ENCODE data around the gene ARSB. TPM values are rescaled to one million over a fixed set of nuclear protein-coding genes. Genes with fewer than 3 reads are reported as not detected.

Gene ARSB
- total and polyA plus RNA-seq, 12 donors: 1.7 to 21.4 (median 14.1) TPM

- TF ChIP-seq, protein P1, sequence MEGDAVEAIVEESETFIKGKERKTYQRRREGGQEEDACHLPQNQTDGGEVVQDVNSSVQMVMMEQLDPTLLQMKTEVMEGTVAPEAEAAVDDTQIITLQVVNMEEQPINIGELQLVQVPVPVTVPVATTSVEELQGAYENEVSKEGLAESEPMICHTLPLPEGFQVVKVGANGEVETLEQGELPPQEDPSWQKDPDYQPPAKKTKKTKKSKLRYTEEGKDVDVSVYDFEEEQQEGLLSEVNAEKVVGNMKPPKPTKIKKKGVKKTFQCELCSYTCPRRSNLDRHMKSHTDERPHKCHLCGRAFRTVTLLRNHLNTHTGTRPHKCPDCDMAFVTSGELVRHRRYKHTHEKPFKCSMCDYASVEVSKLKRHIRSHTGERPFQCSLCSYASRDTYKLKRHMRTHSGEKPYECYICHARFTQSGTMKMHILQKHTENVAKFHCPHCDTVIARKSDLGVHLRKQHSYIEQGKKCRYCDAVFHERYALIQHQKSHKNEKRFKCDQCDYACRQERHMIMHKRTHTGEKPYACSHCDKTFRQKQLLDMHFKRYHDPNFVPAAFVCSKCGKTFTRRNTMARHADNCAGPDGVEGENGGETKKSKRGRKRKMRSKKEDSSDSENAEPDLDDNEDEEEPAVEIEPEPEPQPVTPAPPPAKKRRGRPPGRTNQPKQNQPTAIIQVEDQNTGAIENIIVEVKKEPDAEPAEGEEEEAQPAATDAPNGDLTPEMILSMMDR (IDR thresholded peaks at IDR 0.05): no peak
- H3K27ac ChIP-seq: no peak overlapping the region
- H3K4me1 ChIP-seq: peaks cover 0 to 9% (median 0%) of the 10 kb centered on the region in 9 donors
- intact Hi-C loops (cut with DNase I): no loop called here
- H3K27me3 ChIP-seq: no peaks in the 10 kb centered on the region
- DNase-seq (no peak), ATAC-seq (no peak)
- no peak overlapping the region for H3K4me3 ChIP-seq
- 78 to 95% methylated on average over 5 of the region's 5 CpGs for WGBS, 2 donors
- H3K36me3 ChIP-seq: peaks cover 0 to 10% (median 0%) of the 10 kb centered on the region in 9 donors
- no peaks in the 10 kb centered on the region for H3K9me3 ChIP-seq
These were observed 147.3 kb downstream of the ARSB start for GRCh38 chr5:78837836-78838235.

DNA sequence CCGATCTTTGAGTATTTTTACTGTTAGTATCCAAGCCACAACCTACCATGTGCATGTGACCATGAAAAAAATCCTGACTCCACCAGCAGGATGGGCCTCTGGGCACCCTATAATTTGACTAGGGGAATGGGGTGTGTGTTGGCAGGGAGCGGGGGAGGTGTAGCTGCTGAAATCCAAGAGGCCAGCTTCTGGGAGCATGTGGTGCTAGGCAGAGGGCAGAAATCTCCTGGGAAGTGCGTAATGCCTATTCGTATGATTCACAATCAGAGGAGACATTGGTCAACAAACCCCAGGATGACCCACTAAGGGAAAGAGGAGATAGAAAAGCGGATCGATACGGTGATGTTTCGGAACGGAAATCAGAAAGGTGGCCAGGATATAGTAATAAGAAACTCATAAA lies 149.9 kb downstream of the ARSB start:
- no peaks in the 10 kb centered on the region for H3K27me3 ChIP-seq
- TF ChIP-seq, protein P1 (IDR thresholded peaks at IDR 0.05): no peak
- H3K27ac ChIP-seq: no peak overlapping the region
- H3K4me3 ChIP-seq: no peak overlapping the region
- intact Hi-C loops (cut with DNase I): no loop called here
- no peak for ATAC-seq
- DNase-seq: no peak
- 87 to 97% methylated on average over 9 of the region's 9 CpGs for whole genome bisulfite sequencing, 2 donors
- H3K36me3 ChIP-seq: peaks cover 0 to 10% (median 0%) of the 10 kb centered on the region in 9 donors
- H3K4me1 ChIP-seq: peaks cover 0 to 11% (median 9%) of the 10 kb centered on the region in 9 donors
- no peaks in the 10 kb centered on the region for H3K9me3 ChIP-seq

DNA sequence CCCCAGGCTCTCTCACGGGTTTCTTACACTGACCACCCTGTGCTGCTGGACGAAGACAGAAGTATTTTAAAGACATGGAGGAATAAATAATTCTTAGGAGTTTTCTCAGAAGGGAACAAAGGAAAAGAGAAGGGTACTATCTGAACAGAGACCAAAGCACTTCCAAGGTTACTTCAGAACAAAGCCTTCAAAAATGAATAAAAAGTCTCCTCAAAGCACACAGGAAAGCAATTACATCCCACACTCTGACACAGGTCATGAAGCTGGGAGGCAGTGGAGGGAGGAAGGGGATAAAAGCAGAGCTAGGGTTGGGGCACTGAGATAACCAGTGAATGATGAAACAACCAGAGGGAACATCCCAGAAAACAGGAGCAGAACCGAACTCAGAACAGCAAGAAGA lies 151.8 kb downstream of the ARSB start:
- DNase-seq (no peak), ATAC-seq (no peak)
- intact Hi-C loops (cut with DNase I): no loop called here
- peaks cover 0 to 18% (median 14%) of the 10 kb centered on the region in 9 donors for H3K4me1 ChIP-seq
- no peak overlapping the region for H3K4me3 ChIP-seq
- H3K27me3 ChIP-seq: no peaks in the 10 kb centered on the region
- H3K9me3 ChIP-seq: peaks cover 0 to 10% (median 0%) of the 10 kb centered on the region in 11 donors
- H3K36me3 ChIP-seq: peaks cover 0 to 4% (median 0%) of the 10 kb centered on the region in 9 donors
- WGBS, 2 donors: 91 to 92% methylated on average over 3 of the region's 3 CpGs
- no peak overlapping the region for H3K27ac ChIP-seq
- TF ChIP-seq, protein P1 (IDR thresholded peaks at IDR 0.05): no peak

GRCh38 chr5:78830528-78831046 lies 154.5 kb downstream of the ARSB start:
- 63 to 65% methylated on average over 8 of the region's 8 CpGs for WGBS, 2 donors
- no peak overlapping the region for H3K4me3 ChIP-seq
- ATAC-seq: peak; percentile 24 to 44 (median 31)
- peaks cover 0 to 28% (median 14%) of the 10 kb centered on the region in 9 donors for H3K4me1 ChIP-seq
- no peak for DNase-seq
- no peaks in the 10 kb centered on the region for H3K36me3 ChIP-seq
- peak overlapping the region in 5 of 10 donors; percentile 11 to 49 (median 29) for H3K27ac ChIP-seq
- peaks cover 0 to 10% (median 0%) of the 10 kb centered on the region in 11 donors for H3K9me3 ChIP-seq
- intact Hi-C loops (cut with DNase I): no loop called here
- no peaks in the 10 kb centered on the region for H3K27me3 ChIP-seq
- TF ChIP-seq, protein P1 (IDR thresholded peaks at IDR 0.05): no peak

All from heart right ventricle (tissue), 16 donors.